GM21390 (cell line): ENCODE measurements around the gene TOP2B.

Experiments
- ATAC-seq: cut with Tn5 transposase; IDR thresholded peaks from one replicate; pipeline ENCODE4 v1.9.1; 2021; ENCODE audit not compliant: unreplicated experiment

Gene TOP2B

DNA sequence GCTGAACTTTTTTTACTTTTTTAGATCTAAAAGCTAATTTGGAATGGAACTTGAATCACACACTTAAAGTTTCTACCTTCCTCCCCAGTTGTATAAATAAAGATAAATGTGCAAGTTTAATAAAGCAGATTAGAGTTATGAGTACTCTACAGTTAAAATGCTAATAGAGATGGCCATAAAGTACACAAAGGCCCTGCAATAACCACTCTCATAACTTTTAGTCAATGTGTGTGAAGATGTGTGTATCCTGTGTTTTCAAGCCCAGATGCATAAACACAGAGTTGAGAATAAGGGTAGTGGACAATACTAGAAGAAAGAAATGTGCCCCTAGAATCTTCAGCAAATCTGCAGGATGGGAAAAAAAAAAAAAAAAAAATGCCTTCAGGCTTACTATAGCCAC is 45.3 kb downstream of the TOP2B start:
- ATAC-seq: no peak

GRCh38 chr3:25618028-25618427 is 46.7 kb downstream of the TOP2B start:
- no peak for ATAC-seq

GRCh38 chr3:25611193-25611592 is 53.5 kb downstream of the TOP2B start:
- ATAC-seq: no peak

DNA sequence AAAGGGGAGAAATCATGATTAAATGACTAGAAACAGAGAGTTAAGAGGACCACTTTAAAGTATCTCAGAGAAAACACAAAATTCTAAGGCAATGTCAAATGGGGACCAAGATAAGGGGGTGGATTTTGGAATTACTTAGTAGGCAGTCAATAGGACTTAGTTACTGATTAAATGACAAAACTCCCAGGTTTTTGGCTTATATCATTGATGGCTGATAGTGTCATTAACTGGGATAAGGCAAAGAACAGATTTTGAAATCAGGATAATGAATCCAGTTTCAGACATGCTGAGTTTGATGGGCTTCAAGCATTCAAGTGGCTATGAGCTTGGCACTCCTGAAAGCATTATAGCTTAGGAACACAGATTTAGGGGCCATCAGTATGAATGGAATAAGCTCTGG is 53.9 kb downstream of the TOP2B start:
- no peak for ATAC-seq

GRCh38 chr3:25610167-25610566 is 54.5 kb downstream of the TOP2B start:
- ATAC-seq: no peak

- ATAC-seq: no peak
These were observed 60.5 kb downstream of the TOP2B start for GRCh38 chr3:25604107-25604805.

- ATAC-seq: no peak
These were observed 61.0 kb downstream of the TOP2B start for GRCh38 chr3:25603703-25604102.

DNA sequence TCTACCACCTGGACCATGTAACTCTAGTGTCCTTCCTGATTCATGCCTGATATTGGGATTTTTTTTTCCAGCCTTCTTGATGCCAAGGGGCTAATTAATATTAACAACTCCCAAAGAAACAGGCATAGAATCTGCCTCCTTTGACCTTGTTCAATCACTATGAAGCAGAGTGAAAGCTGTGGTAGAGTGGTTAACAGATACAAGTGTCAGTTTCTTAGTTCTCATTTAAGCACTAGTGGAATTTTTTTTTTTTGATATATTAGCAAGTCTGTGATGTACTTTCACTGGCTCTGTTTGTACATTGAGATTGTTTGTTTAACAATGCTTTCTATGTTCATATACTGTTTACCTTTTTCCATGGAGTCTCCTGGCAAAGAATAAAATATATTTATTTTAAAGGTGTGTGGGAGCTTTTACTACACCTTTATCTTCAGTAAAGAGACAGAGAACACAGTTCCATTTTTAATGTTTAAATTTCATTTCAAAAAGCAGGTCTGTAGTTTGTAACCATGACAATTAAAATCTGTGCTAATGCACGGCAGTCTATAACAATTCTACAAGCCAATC is 67.1 kb downstream of the TOP2B start:
- no peak for ATAC-seq

GRCh38 chr3:25594007-25594502 is 70.7 kb downstream of the TOP2B start:
- peak; percentile 51 for ATAC-seq

DNA sequence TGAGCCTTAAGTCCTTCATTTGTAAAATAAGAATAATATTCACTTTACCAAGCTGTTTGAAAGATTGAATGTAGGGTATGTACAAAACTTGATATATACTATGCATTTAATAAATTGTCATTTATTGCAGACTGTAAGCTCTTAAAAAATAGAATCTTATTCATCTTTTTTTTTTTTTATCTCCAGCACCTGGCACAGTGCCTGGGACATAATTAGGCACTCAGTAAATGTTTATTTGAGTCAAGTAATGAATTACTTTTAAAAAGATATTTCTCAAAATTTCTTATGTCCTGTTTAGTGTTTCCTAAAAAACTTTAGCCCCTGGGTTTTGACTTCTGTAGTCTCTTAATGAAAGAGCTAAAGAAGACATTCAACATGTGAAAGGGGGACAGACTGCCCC is 71.7 kb downstream of the TOP2B start:
- no peak for ATAC-seq

DNA sequence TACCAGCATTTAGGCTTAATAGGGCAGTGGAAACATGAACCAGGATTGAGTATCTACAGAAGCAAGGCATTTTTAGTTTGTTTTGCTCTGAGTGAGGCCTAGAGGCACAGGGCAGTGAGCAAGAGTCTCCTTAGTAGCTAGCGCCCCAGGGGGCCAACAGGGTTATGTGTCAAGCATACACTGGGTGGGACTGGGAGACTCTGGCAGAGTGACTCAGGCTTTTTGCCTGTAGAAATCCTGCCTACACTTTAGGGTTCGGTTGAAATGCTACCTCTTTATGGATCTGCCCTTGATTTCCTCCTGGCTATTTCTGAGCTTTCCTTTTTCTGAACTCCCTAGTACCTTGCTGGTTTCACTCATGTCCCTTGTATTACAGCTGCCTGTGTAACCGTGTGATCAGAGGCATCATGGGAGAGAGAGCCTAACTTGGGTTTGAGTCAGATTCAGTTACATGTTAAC is 72.2 kb downstream of the TOP2B start:
- no peak for ATAC-seq

DNA sequence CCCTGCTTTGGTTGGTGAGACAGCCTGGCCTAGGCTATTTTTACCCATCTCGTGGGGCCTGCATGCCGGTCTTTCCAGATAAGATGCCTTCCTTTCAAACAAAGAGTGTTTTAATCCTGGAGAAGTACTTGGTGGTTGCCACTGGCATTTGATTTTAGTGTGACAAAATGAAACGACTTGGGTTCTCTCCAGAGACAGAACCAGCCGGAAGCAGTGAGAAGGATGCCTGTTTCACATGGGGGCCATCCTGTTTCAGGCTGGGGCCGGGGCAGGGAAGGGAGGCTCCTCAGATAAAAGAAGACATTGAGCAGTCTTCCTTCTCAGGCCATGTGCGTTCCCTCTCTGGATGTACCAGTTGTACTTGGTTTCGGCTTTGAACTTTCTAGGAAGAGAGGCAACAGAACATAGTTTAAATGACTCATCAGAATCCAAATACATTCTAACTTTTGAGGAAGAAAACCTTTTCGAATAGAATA is 74.9 kb downstream of the TOP2B start:
- ATAC-seq: no peak

DNA sequence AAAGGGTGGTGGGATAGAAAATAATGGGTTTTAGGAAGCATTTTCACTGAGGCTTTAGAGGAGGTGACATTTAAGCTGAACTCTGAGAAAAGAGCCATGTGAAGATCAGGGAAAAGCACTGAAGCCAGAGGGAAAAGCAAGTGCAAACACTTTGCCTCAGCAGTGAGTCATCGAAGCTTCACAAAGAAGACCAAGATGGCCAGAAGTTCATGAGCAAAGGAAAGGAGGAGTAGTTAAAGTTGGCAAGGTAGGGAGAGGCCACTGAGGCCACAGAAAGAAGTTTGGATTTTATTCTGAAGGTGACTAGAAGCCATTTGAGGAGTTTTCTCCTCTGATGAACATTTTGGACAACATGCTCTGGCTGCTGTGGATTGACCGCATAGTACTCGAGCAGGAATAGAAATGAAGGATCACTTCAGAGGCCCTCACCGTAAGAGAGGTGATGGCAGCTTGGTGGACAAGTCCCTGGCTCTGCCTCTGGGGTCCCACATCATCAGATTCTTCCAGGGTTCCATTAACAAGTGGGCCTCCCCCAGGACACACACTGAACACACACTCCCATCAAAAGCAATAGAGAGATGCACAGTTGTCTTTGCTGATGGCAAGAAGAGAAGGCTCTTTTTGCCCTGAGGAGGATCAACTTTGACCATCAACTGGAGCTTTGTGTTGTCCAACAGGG is 75.5 kb downstream of the TOP2B start:
- ATAC-seq: no peak

GRCh38 chr3:25588441-25589103 is 76.1 kb downstream of the TOP2B start:
- no peak for ATAC-seq

GRCh38 chr3:25587975-25588374 is 76.7 kb downstream of the TOP2B start:
- no peak for ATAC-seq

- no peak for ATAC-seq
These were observed 77.2 kb downstream of the TOP2B start for GRCh38 chr3:25587526-25587925.

- ATAC-seq: no peak
These were observed 77.6 kb downstream of the TOP2B start for GRCh38 chr3:25587094-25587493.

- no peak for ATAC-seq
These were observed 78.2 kb downstream of the TOP2B start for GRCh38 chr3:25586553-25586952.

DNA sequence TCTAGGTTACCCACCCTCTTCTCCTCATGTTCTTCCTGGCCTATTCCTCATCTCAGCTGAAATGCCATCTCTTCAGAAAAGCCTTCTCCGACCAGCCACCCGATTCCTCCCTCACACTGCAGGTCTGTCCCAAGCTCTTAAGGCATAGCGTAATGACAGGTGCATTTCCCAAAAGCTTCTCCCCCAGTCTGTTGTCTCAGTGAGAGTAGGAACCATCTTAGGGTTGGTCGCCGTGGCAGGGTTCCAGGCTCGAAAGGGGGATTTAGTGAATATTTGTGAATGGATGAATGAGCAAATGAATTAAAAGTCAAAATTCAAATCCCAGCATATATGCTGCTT is 78.6 kb downstream of the TOP2B start:
- no peak for ATAC-seq

GRCh38 chr3:25585361-25586166 is 79.1 kb downstream of the TOP2B start:
- ATAC-seq: no peak
